WTC11 (cell line): ENCODE data around the gene IZUMO2. TPM values are rescaled to one million over a fixed set of nuclear protein-coding genes. Genes with fewer than 3 reads are reported as not detected.

Experiments
- ATAC-seq: fragments of 200-7000 bp; cut with Tn5 transposase; 2 replicates; pipeline ENCODE4 v1.10.0; 2021; ENCODE audit warnings: mild to moderate bottlenecking, moderate library complexity
- CTCF ChIA-PET: fragments of 300-600 bp; sonication (Branson Sonifier 250); formaldehyde crosslinking; loops from one replicate; lab custom pipeline; 2021; ENCODE audit warnings: antibody characterized with exemption; lab: Charles Lee
- POLR2A ChIA-PET: fragments of 350-600 bp; sonication (Branson Sonifier 250); formaldehyde crosslinking; loops from one replicate; lab custom pipeline; 2021; ENCODE audit warnings: antibody characterized with exemption; lab: Charles Lee
- DNase-seq: peaks from one replicate; pipeline ENCODE4 v3.0.0; 2021; ENCODE audit warnings: low spot score
- H3K27ac Mint-ChIP-seq: 2 replicates; pipeline ENCODE4 v1.8.0; 2021; ENCODE audit warnings: mixed read lengths
- H3K27me3 Mint-ChIP-seq: 2 replicates; pipeline ENCODE4 v1.8.0; 2021; ENCODE audit warnings: low read depth, mild to moderate bottlenecking, moderate library complexity, mixed read lengths
- H3K36me3 Mint-ChIP-seq: 2 replicates; pipeline ENCODE4 v1.8.0; 2021; ENCODE audit warnings: mixed read lengths
- H3K4me1 Mint-ChIP-seq: 2 replicates; pipeline ENCODE4 v1.8.0; 2022; ENCODE audit warnings: mixed read lengths
- H3K4me3 Mint-ChIP-seq: 2 replicates; pipeline ENCODE4 v1.8.0; 2021; ENCODE audit warnings: mild to moderate bottlenecking, moderate library complexity, mixed read lengths
- H3K9me3 Mint-ChIP-seq: 2 replicates; pipeline ENCODE4 v1.8.0; 2021; ENCODE audit warnings: mixed read lengths
- CBFB ChIP-seq: sonication (generic); formaldehyde crosslinking; IDR thresholded peaks from 2 replicates; pipeline ENCODE4 v1.8.1; 2022; ENCODE audit warnings: mild to moderate bottlenecking, low read depth, missing genetic modification reagents
- CREM ChIP-seq: sonication (generic); formaldehyde crosslinking; IDR thresholded peaks from 2 replicates; pipeline ENCODE4 v1.8.1; 2022; ENCODE audit warnings: mild to moderate bottlenecking, missing genetic modification reagents, moderate library complexity
- FOXK1 ChIP-seq: sonication (generic); formaldehyde crosslinking; IDR thresholded peaks from 2 replicates; pipeline ENCODE4 v1.8.0; 2022; ENCODE audit warnings: mild to moderate bottlenecking, moderate library complexity, missing genetic modification reagents
- FOXP1 ChIP-seq: sonication (generic); formaldehyde crosslinking; IDR thresholded peaks from 2 replicates; pipeline ENCODE4 v1.8.0; 2022; ENCODE audit warnings: missing genetic modification reagents, mild to moderate bottlenecking, moderate library complexity, borderline replicate concordance
- GTF2I ChIP-seq: fragments of 250-450 bp; sonication (Bioruptor Pico); conservative IDR thresholded peaks from 2 replicates; pipeline ENCODE4 v1.4.0; 2021; ENCODE audit warnings: mild to moderate bottlenecking
- JUN ChIP-seq: sonication (generic); formaldehyde crosslinking; IDR thresholded peaks from 2 replicates; pipeline ENCODE4 v1.8.0; 2023; ENCODE audit warnings: mild to moderate bottlenecking, missing genetic modification reagents
- MXD4 ChIP-seq: fragments of 250-450 bp; sonication (Bioruptor Pico); IDR thresholded peaks from 2 replicates; pipeline ENCODE4 v1.8.0; 2021; ENCODE audit warnings: mild to moderate bottlenecking, moderate library complexity, borderline replicate concordance
- NR1H2 ChIP-seq: sonication (generic); formaldehyde crosslinking; IDR thresholded peaks from 2 replicates; pipeline ENCODE4 v1.9.0; 2021; ENCODE audit warnings: mild to moderate bottlenecking, moderate library complexity, missing genetic modification reagents
- OVOL2 ChIP-seq: fragments of 250-450 bp; sonication (Bioruptor Pico); IDR thresholded peaks from 2 replicates; pipeline ENCODE4 v1.9.0; 2021; ENCODE audit warnings: mild to moderate bottlenecking, borderline replicate concordance
- RORB ChIP-seq: fragments of 250-450 bp; sonication (Bioruptor Pico); IDR thresholded peaks from 2 replicates; pipeline ENCODE4 v1.9.0; 2021; ENCODE audit warnings: mild to moderate bottlenecking
- TCF7 ChIP-seq: sonication (generic); formaldehyde crosslinking; IDR thresholded peaks from 2 replicates; pipeline ENCODE4 v1.8.0; 2022; ENCODE audit warnings: mild to moderate bottlenecking, low read depth, missing genetic modification reagents, moderate library complexity
- TEAD4 ChIP-seq: sonication (generic); formaldehyde crosslinking; IDR thresholded peaks from 2 replicates; pipeline ENCODE4 v1.8.0; 2022; ENCODE audit warnings: mild to moderate bottlenecking, missing genetic modification reagents
- TP53 ChIP-seq: sonication (generic); formaldehyde crosslinking; IDR thresholded peaks from 2 replicates; pipeline ENCODE4 v1.8.1; 2023; ENCODE audit warnings: mild to moderate bottlenecking, missing genetic modification reagents
- ZNF121 ChIP-seq: sonication (generic); formaldehyde crosslinking; IDR thresholded peaks from 2 replicates; pipeline ENCODE4 v1.8.0; 2023; ENCODE audit warnings: missing genetic modification reagents
- ZNF219 ChIP-seq: sonication (generic); formaldehyde crosslinking; IDR thresholded peaks from 2 replicates; pipeline ENCODE4 v1.8.0; 2023; ENCODE audit warnings: missing genetic modification reagents, mild to moderate bottlenecking, borderline replicate concordance
- ZNF263 ChIP-seq: sonication (generic); formaldehyde crosslinking; IDR thresholded peaks from 2 replicates; pipeline ENCODE4 v1.8.1; 2022; ENCODE audit warnings: low read depth, mild to moderate bottlenecking, moderate library complexity, missing genetic modification reagents
- ZNF317 ChIP-seq: sonication (generic); formaldehyde crosslinking; IDR thresholded peaks from 2 replicates; pipeline ENCODE4 v1.8.1; 2023; ENCODE audit warnings: low read depth, mild to moderate bottlenecking, moderate library complexity, missing genetic modification reagents, borderline replicate concordance
- ZNF423 ChIP-seq: fragments of 250-450 bp; sonication (Bioruptor Pico); IDR thresholded peaks from 2 replicates; pipeline ENCODE4 v2.1.2; 2022; ENCODE audit warnings: mild to moderate bottlenecking, moderate library complexity
- total RNA-seq: library from RNA; stranded (reverse); gene quantifications from 3 replicates; pipeline ENCODE4 v1.2.3, GENCODE V29; 2021
- TF ChIP-seq, protein P1 (sequence below): sonication (generic); formaldehyde crosslinking; IDR thresholded peaks from 2 replicates; pipeline ENCODE4 v1.8.0; 2022; ENCODE audit warnings: mild to moderate bottlenecking, missing genetic modification reagents
- TF ChIP-seq, protein P2 (sequence below): sonication (generic); formaldehyde crosslinking; IDR thresholded peaks from 2 replicates; pipeline ENCODE4 v1.8.0; 2022; ENCODE audit warnings: mild to moderate bottlenecking, missing genetic modification reagents
- TF ChIP-seq, protein P3 (sequence below): sonication (generic); formaldehyde crosslinking; IDR thresholded peaks from 2 replicates; pipeline ENCODE4 v1.8.1; 2023; ENCODE audit warnings: mild to moderate bottlenecking, missing genetic modification reagents, moderate library complexity
- TF ChIP-seq, protein P4 (sequence below): fragments of 250-450 bp; sonication (Bioruptor Pico); conservative IDR thresholded peaks from 2 replicates; pipeline ENCODE4 v1.9.0; 2021; ENCODE audit warnings: mild to moderate bottlenecking
- TF ChIP-seq, protein P5 (sequence below): fragments of 200-600 bp; IDR thresholded peaks from 2 replicates; pipeline ENCODE4 v1.8.0; 2022; ENCODE audit warnings: antibody characterized with exemption
- TF ChIP-seq, protein P6 (sequence below): sonication (generic); formaldehyde crosslinking; IDR thresholded peaks from 2 replicates; pipeline ENCODE4 v1.8.1; 2023; ENCODE audit warnings: mild to moderate bottlenecking, missing genetic modification reagents
- TF ChIP-seq, protein P7 (sequence below): sonication (generic); formaldehyde crosslinking; IDR thresholded peaks from 2 replicates; pipeline ENCODE4 v1.8.0; 2022; ENCODE audit warnings: mild to moderate bottlenecking, missing genetic modification reagents

IZUMO2 gene
- total RNA-seq, 1 experiment from 2014 or later = 1.0 TPM

DNA sequence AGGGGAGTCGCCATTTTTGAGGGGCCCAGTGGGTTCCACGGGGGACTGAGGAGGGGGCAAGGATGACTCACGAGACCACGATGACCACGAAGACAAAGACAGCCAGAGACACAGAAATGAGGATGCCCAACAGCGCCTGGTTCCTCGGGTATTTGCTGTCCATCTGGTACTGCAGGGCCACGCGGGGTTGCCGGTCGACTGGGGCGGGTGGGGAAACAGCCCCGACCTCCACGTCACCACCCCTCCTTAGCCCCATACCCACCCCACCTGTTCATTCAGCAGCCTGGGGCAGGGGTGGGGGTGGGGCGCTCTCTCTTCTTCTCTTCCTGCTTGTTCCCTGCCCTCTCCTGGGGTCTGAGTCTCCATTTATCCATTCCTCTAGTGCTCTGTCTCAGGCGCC lies 8.6 kb downstream of the IZUMO2 start:
- H3K27ac Mint-ChIP-seq = no peak overlapping the region
- DNase-seq = no peak
- POLR2A ChIA-PET = no interaction called here
- no peak for ATAC-seq
- H3K4me3 Mint-ChIP-seq = no peak overlapping the region
- peaks cover 28% of the 10 kb centered on the region for H3K27me3 Mint-ChIP-seq
- CTCF ChIA-PET = interaction anchor here (0.6 to 1.7 kb wide), 5 partner anchors 51 to 105 kb away, joined by 3 to 8 read pairs (median 3); no protein-coding TSS in a partner anchor
- TF ChIP-seq ZNF219 (CRISPR knock-in tag) (no peak), FOXK1 (CRISPR knock-in tag) (no peak), OVOL2 (no peak), JUN (CRISPR knock-in tag) (no peak), NR1H2 (CRISPR knock-in tag) (no peak), ZNF121 (CRISPR knock-in tag) (no peak), GTF2I (CRISPR knock-in tag) (no peak), FOXP1 (no peak), ZNF263 (CRISPR knock-in tag) (no peak), TCF7 (CRISPR knock-in tag) (no peak), MXD4 (no peak), TEAD4 (CRISPR knock-in tag) (no peak), CBFB (CRISPR knock-in tag) (no peak)
- TF ChIP-seq, protein P1, sequence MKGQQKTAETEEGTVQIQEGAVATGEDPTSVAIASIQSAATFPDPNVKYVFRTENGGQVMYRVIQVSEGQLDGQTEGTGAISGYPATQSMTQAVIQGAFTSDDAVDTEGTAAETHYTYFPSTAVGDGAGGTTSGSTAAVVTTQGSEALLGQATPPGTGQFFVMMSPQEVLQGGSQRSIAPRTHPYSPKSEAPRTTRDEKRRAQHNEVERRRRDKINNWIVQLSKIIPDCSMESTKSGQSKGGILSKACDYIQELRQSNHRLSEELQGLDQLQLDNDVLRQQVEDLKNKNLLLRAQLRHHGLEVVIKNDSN (CRISPR knock-in tag) = no peak
- TF ChIP-seq, protein P2, sequence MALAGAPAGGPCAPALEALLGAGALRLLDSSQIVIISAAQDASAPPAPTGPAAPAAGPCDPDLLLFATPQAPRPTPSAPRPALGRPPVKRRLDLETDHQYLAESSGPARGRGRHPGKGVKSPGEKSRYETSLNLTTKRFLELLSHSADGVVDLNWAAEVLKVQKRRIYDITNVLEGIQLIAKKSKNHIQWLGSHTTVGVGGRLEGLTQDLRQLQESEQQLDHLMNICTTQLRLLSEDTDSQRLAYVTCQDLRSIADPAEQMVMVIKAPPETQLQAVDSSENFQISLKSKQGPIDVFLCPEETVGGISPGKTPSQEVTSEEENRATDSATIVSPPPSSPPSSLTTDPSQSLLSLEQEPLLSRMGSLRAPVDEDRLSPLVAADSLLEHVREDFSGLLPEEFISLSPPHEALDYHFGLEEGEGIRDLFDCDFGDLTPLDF (CRISPR knock-in tag) = no peak
- TF ChIP-seq, protein P3, sequence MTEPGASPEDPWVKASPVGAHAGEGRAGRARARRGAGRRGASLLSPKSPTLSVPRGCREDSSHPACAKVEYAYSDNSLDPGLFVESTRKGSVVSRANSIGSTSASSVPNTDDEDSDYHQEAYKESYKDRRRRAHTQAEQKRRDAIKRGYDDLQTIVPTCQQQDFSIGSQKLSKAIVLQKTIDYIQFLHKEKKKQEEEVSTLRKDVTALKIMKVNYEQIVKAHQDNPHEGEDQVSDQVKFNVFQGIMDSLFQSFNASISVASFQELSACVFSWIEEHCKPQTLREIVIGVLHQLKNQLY (CRISPR knock-in tag) = no peak
- TF ChIP-seq, protein P4, sequence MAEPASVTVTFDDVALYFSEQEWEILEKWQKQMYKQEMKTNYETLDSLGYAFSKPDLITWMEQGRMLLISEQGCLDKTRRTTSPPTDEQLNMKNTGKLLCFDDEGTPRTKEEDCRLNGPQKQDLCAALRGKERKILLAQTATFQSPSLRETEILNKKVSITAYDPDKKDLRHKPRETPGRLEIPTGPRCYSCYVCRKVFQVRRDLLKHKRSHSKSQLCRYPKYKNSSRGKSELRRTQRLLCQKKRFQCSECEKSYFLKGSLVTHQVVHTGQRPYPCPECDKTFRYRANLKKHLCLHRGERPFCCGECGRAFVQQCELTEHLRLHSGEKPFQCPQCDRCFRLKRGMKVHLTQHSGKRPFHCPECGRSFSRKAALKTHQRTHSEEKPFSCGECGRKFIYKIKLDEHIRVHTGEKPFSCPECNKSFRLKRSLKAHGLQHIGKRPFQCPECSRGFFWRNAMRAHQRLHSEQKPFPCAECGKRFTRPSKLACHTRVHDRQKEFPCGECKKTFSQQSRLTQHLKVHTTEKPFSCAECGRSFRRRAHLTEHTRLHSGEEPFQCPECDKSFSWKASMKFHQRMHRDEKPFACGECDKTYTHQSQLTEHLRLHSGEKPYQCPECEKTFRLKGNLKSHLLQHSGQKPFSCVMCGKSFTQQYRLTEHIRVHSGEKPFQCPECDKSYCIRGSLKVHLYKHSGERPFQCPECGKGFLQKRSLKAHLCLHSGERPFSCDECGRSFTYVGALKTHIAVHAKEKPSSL = no peak
- TF ChIP-seq, protein P5, sequence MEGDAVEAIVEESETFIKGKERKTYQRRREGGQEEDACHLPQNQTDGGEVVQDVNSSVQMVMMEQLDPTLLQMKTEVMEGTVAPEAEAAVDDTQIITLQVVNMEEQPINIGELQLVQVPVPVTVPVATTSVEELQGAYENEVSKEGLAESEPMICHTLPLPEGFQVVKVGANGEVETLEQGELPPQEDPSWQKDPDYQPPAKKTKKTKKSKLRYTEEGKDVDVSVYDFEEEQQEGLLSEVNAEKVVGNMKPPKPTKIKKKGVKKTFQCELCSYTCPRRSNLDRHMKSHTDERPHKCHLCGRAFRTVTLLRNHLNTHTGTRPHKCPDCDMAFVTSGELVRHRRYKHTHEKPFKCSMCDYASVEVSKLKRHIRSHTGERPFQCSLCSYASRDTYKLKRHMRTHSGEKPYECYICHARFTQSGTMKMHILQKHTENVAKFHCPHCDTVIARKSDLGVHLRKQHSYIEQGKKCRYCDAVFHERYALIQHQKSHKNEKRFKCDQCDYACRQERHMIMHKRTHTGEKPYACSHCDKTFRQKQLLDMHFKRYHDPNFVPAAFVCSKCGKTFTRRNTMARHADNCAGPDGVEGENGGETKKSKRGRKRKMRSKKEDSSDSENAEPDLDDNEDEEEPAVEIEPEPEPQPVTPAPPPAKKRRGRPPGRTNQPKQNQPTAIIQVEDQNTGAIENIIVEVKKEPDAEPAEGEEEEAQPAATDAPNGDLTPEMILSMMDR = no peak
- TF ChIP-seq, protein P6, sequence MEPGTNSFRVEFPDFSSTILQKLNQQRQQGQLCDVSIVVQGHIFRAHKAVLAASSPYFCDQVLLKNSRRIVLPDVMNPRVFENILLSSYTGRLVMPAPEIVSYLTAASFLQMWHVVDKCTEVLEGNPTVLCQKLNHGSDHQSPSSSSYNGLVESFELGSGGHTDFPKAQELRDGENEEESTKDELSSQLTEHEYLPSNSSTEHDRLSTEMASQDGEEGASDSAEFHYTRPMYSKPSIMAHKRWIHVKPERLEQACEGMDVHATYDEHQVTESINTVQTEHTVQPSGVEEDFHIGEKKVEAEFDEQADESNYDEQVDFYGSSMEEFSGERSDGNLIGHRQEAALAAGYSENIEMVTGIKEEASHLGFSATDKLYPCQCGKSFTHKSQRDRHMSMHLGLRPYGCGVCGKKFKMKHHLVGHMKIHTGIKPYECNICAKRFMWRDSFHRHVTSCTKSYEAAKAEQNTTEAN (CRISPR knock-in tag) = no peak
- H3K36me3 Mint-ChIP-seq = peaks cover 2% of the 10 kb centered on the region; the same call in 1 of the 2 replicates
- peaks cover 21% of the 10 kb centered on the region for H3K4me1 Mint-ChIP-seq
- H3K9me3 Mint-ChIP-seq = peaks cover 14% of the 10 kb centered on the region

DNA sequence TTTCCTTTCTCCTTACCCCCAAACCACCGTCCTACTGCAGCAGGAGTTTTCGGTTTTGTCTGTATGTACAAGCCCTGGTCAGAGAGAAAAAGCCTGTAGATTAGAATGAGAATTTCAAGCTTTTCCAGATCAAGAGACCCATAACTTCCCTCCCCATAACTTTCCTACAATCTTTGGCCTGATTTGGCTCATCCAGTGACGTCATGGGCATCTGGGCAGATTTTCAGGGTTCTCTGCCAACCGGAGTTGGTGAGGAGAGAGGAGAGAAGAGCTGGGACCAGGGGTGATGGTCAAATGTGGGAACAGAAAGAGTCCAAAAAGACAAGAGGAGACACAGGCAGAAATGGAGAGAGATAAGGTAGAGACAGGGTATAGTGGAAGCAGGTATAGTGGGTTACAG lies 10.5 kb downstream of the IZUMO2 start:
- Mint-ChIP-seq H3K36me3 (peaks cover 2% of the 10 kb centered on the region; the same call in 1 of the 2 replicates), H3K9me3 (peaks cover 4% of the 10 kb centered on the region), H3K4me3 (no peak overlapping the region), H3K27ac (no peak overlapping the region), H3K27me3 (peaks cover 22% of the 10 kb centered on the region), H3K4me1 (peaks cover 21% of the 10 kb centered on the region)
- ChIA-PET CTCF (interaction anchor here (1.0 to 1.7 kb wide), 4 partner anchors 9 to 106 kb away, joined by 3 to 5 read pairs (median 3); no protein-coding TSS in a partner anchor), POLR2A (no interaction called here)
- ATAC-seq (no peak), DNase-seq (no peak)
- TF ChIP-seq, protein P7, sequence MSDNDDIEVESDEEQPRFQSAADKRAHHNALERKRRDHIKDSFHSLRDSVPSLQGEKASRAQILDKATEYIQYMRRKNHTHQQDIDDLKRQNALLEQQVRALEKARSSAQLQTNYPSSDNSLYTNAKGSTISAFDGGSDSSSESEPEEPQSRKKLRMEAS (CRISPR knock-in tag) = no peak
- TF ChIP-seq, protein P4 = no peak
- no peak for TF ChIP-seq ZNF423
- no peak for TF ChIP-seq TP53 (CRISPR knock-in tag)
- TF ChIP-seq RORB (CRISPR knock-in tag) = no peak
- no peak for TF ChIP-seq CREM
- no peak for TF ChIP-seq ZNF317 (CRISPR knock-in tag)
